ENCODE measurements around the gene WIPF1. TPM values are rescaled to one million over a fixed set of nuclear protein-coding genes. Genes with fewer than 3 reads are reported as not detected.

Gene WIPF1
- polyA plus RNA-seq, 1 experiment = 34.9 TPM

GRCh38 chr2:174614261-174614660, 16.7 kb upstream of the WIPF1 start:
- ChIA-PET CTCF (interaction anchor here (0.6 to 2.5 kb wide), 4 partner anchors 10 to 69 kb away, joined by 3 to 8 read pairs (median 4); no protein-coding TSS in a partner anchor), POLR2A (no interaction called here)
- DNase-seq (ENCODE audit: low read depth) = peak; percentile 89
- Histone ChIP-seq H3K36me3 (ENCODE audit: control insufficient read depth, insufficient read depth, low read length) (no peaks in the 10 kb centered on the region), H3K4me3 (ENCODE audit: low read depth, low read length) (no peak overlapping the region), H3K27me3 (ENCODE audit: control insufficient read depth, insufficient read depth, low read length) (no peaks in the 10 kb centered on the region)
- TF ChIP-seq CTCF (IDR thresholded peaks at IDR 0.05; ENCODE audit: insufficient read depth, low read depth, low read length) = no peak

- H3K27me3 ChIP-seq (ENCODE audit: control insufficient read depth, insufficient read depth, low read length) = no peaks in the 10 kb centered on the region
- ChIA-PET POLR2A (no interaction called here), CTCF (interaction anchor here (1.2 to 2.5 kb wide), 5 partner anchors 10 to 51 kb away, joined by 3 to 8 read pairs (median 4); partner anchors contain the start of gene WIPF1)
- no peaks in the 10 kb centered on the region for H3K36me3 ChIP-seq (ENCODE audit: control insufficient read depth, insufficient read depth, low read length)
- no peak for DNase-seq (ENCODE audit: low read depth)
- no peak for TF ChIP-seq CTCF (IDR thresholded peaks at IDR 0.05; ENCODE audit: insufficient read depth, low read depth, low read length)
- H3K4me3 ChIP-seq (ENCODE audit: low read depth, low read length) = no peak overlapping the region
These were observed 15.9 kb upstream of the WIPF1 start for GRCh38 chr2:174613531-174613930.

GRCh38 chr2:174612970-174613369, 15.4 kb upstream of the WIPF1 start:
- TF ChIP-seq CTCF (IDR thresholded peaks at IDR 0.05; ENCODE audit: insufficient read depth, low read depth, low read length) = no peak
- Histone ChIP-seq H3K27me3 (ENCODE audit: control insufficient read depth, insufficient read depth, low read length) (no peaks in the 10 kb centered on the region), H3K4me3 (ENCODE audit: low read depth, low read length) (no peak overlapping the region), H3K36me3 (ENCODE audit: control insufficient read depth, insufficient read depth, low read length) (no peaks in the 10 kb centered on the region)
- CTCF ChIA-PET = interaction anchor here (0.8 to 2.5 kb wide), 4 partner anchors 9 to 51 kb away, joined by 3 to 8 read pairs (median 4); partner anchors contain the start of gene WIPF1
- POLR2A ChIA-PET = no interaction called here
- DNase-seq (ENCODE audit: low read depth) = no peak

GRCh38 chr2:174611854-174612253, 14.2 kb upstream of the WIPF1 start:
- Histone ChIP-seq H3K4me3 (ENCODE audit: low read depth, low read length) (no peak overlapping the region), H3K27me3 (ENCODE audit: control insufficient read depth, insufficient read depth, low read length) (no peaks in the 10 kb centered on the region), H3K36me3 (ENCODE audit: control insufficient read depth, insufficient read depth, low read length) (no peaks in the 10 kb centered on the region)
- DNase-seq (ENCODE audit: low read depth) = no peak
- TF ChIP-seq CTCF (IDR thresholded peaks at IDR 0.05; ENCODE audit: insufficient read depth, low read depth, low read length) = no peak
- ChIA-PET CTCF (no interaction called here), POLR2A (no interaction called here)

DNA sequence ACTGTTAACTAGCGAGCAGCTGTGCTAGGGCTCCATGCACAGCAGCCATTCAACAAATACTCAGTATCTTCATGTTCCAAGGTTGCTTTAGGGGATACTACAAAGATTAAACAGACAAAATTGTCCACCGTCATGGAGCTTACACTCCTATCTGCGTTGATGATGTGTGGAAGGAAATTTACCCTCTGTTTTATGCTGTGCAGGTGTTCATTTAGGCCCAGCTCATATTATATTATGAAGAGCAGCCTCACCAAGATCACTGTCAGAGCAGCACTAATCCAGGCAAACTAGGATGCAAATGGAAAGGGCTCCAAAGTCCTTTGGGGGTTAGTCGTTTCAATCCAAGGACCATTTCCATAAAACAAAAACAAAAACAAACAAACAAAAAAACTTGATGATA, 13.4 kb upstream of the WIPF1 start:
- no peak for DNase-seq (ENCODE audit: low read depth)
- Histone ChIP-seq H3K27me3 (ENCODE audit: control insufficient read depth, insufficient read depth, low read length) (no peaks in the 10 kb centered on the region), H3K4me3 (ENCODE audit: low read depth, low read length) (no peak overlapping the region), H3K36me3 (ENCODE audit: control insufficient read depth, insufficient read depth, low read length) (no peaks in the 10 kb centered on the region)
- no peak for TF ChIP-seq CTCF (IDR thresholded peaks at IDR 0.05; ENCODE audit: insufficient read depth, low read depth, low read length)
- CTCF ChIA-PET = interaction anchor here (1.1 to 1.2 kb wide), 2 partner anchors 78 to 148 kb away, joined by 3 to 5 read pairs; no protein-coding TSS in a partner anchor
- POLR2A ChIA-PET = no interaction called here
